OCI-LY1 (cell line): ENCODE results near the gene KATNBL1.
"Not testable (repeated sequence)": the region's sequence is repeated elsewhere in the genome, so short reads cannot be mapped to it uniquely, and the experiment has no call there.

Experiments used
- H2AFZ ChIP-seq: fragments of 200-600 bp; sonication (generic), shearing (Covaris generic); 2 replicates; pipeline ENCODE4 v1.6.0; 2014; ENCODE audit warnings: antibody characterized with exemption, mild to moderate bottlenecking, low read length
- H3F3A ChIP-seq: fragments of 200-600 bp; sonication (generic), shearing (Covaris generic); 2 replicates; pipeline ENCODE4 v1.6.0; 2014; ENCODE audit warnings: mild to moderate bottlenecking, antibody characterized with exemption, low read length, moderate library complexity; ENCODE audit not compliant: insufficient read depth
- H3K27ac ChIP-seq: fragments of 200-600 bp; sonication (generic); 2 replicates; pipeline ENCODE4 v1.5.1; 2014; ENCODE audit warnings: low read length, mixed run types, mild to moderate bottlenecking, low read depth; ENCODE audit not compliant: poor library complexity, severe bottlenecking
- H3K27me3 ChIP-seq: fragments of 200-600 bp; sonication (generic); 2 replicates; pipeline ENCODE4 v1.6.0; 2014; ENCODE audit warnings: antibody characterized with exemption, mild to moderate bottlenecking, low read length, moderate library complexity; ENCODE audit not compliant: insufficient read depth
- H3K36me3 ChIP-seq: fragments of 200-600 bp; sonication (generic); 2 replicates; pipeline ENCODE4 v1.6.1; 2014; ENCODE audit warnings: mild to moderate bottlenecking, antibody characterized with exemption, low read length, moderate library complexity, mixed read lengths; ENCODE audit not compliant: insufficient read depth
- H3K4me1 ChIP-seq: fragments of 200-600 bp; sonication (generic); 2 replicates; pipeline ENCODE4 v1.5.1; 2014; ENCODE audit warnings: mild to moderate bottlenecking, low read length, moderate library complexity; ENCODE audit not compliant: insufficient read depth, severe bottlenecking
- H3K4me2 ChIP-seq: fragments of 200-600 bp; sonication (generic), shearing (Covaris generic); 2 replicates; pipeline ENCODE4 v1.6.1; 2014; ENCODE audit warnings: low read length
- H3K4me3 ChIP-seq: fragments of 200-600 bp; sonication (generic); 2 replicates; pipeline ENCODE4 v1.5.1; 2014; ENCODE audit warnings: low read length, low read depth, mild to moderate bottlenecking, mixed read lengths; ENCODE audit not compliant: poor library complexity, severe bottlenecking
- H3K79me2 ChIP-seq: fragments of 200-600 bp; shearing (Covaris generic); 2 replicates; pipeline ENCODE4 v1.6.1; 2016; ENCODE audit warnings: mixed run types, low read length, mixed read lengths; ENCODE audit not compliant: insufficient read depth
- H3K9ac ChIP-seq: fragments of 200-600 bp; sonication (generic), shearing (Covaris generic); 2 replicates; pipeline ENCODE4 v1.6.1; 2014; ENCODE audit warnings: mild to moderate bottlenecking, low read length, mixed read lengths
- H3K9me2 ChIP-seq: fragments of 200-600 bp; sonication (generic), shearing (Covaris generic); 2 replicates; pipeline ENCODE4 v1.6.1; 2014; ENCODE audit warnings: low read depth, mild to moderate bottlenecking, low read length, mixed read lengths
- H3K9me3 ChIP-seq: fragments of 200-600 bp; shearing (Covaris generic); 2 replicates; pipeline ENCODE4 v1.6.1; 2014; ENCODE audit warnings: low read length, mixed read lengths
- H4K20me1 ChIP-seq: fragments of 200-600 bp; sonication (generic), shearing (Covaris generic); 2 replicates; pipeline ENCODE4 v1.6.0; 2016; ENCODE audit warnings: mild to moderate bottlenecking, low read length; ENCODE audit not compliant: insufficient read depth
- EZH2 ChIP-seq: fragments of 200-600 bp; sonication (generic), shearing (Covaris generic); IDR thresholded peaks from 2 replicates; pipeline ENCODE4 v1.8.0; 2017; ENCODE audit warnings: borderline replicate concordance, mixed run types, mild to moderate bottlenecking, antibody characterized with exemption, low read length, moderate library complexity, mixed read lengths
- TF ChIP-seq, protein P1 (sequence below): fragments of 200-600 bp; sonication (generic), shearing (Covaris generic); IDR thresholded peaks from 2 replicates; pipeline ENCODE4 v1.5.1; 2017; ENCODE audit warnings: mild to moderate bottlenecking, antibody characterized with exemption, low read length, moderate library complexity, mixed read lengths

KATNBL1 gene

DNA sequence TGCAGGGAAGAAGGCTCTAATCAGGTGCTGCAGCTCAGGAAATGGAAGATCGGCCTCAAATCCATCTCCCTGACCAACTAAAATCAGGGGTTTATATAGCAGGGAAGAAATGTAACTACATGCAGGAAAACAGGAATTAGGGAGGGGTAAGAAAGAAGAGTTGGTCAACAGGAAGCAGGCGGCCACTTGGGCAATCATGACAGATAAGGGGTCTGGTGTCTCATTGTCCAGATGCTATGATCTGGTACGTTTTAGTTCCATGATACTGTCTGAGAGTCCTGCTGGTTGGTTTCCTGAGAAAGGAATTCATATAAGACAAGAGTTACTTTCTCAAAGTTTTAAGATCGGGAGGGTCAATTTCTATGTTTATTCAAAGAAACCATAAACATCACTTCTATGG, 24.2 kb downstream of the KATNBL1 start:
- Histone ChIP-seq H3K27ac (no peak overlapping the region), H3K4me2 (no peak overlapping the region), H3K36me3 (no peaks in the 10 kb centered on the region; the same call in 1 of the 2 replicates), H3K79me2 (peaks cover 10% of the 10 kb centered on the region; the same call in 1 of the 2 replicates), H3F3A (no peaks in the 10 kb centered on the region), H3K9me3 (peaks cover 4% of the 10 kb centered on the region; the same call in 1 of the 2 replicates), H3K4me3 (no peak overlapping the region), H3K4me1 (peaks cover 7% of the 10 kb centered on the region), H3K9me2 (no peaks in the 10 kb centered on the region), H2AFZ (no peak overlapping the region), H3K27me3 (no peaks in the 10 kb centered on the region), H3K9ac (no peak overlapping the region), H4K20me1 (no peaks in the 10 kb centered on the region)
- no peak for TF ChIP-seq EZH2
- TF ChIP-seq, protein P1, sequence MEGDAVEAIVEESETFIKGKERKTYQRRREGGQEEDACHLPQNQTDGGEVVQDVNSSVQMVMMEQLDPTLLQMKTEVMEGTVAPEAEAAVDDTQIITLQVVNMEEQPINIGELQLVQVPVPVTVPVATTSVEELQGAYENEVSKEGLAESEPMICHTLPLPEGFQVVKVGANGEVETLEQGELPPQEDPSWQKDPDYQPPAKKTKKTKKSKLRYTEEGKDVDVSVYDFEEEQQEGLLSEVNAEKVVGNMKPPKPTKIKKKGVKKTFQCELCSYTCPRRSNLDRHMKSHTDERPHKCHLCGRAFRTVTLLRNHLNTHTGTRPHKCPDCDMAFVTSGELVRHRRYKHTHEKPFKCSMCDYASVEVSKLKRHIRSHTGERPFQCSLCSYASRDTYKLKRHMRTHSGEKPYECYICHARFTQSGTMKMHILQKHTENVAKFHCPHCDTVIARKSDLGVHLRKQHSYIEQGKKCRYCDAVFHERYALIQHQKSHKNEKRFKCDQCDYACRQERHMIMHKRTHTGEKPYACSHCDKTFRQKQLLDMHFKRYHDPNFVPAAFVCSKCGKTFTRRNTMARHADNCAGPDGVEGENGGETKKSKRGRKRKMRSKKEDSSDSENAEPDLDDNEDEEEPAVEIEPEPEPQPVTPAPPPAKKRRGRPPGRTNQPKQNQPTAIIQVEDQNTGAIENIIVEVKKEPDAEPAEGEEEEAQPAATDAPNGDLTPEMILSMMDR, result no peak

- Histone ChIP-seq H3K4me3 (no peak overlapping the region), H3F3A (no peaks in the 10 kb centered on the region), H3K9me2 (no peaks in the 10 kb centered on the region), H3K9ac (no peak overlapping the region), H3K4me1 (no peaks in the 10 kb centered on the region), H3K79me2 (no peaks in the 10 kb centered on the region), H3K36me3 (no peaks in the 10 kb centered on the region; the same call in 1 of the 2 replicates), H3K4me2 (no peak overlapping the region), H3K9me3 (peaks cover 4% of the 10 kb centered on the region; the same call in 1 of the 2 replicates), H2AFZ (no peak overlapping the region), H3K27ac (no peak overlapping the region), H3K27me3 (no peaks in the 10 kb centered on the region), H4K20me1 (no peaks in the 10 kb centered on the region)
- TF ChIP-seq, protein P1, result no peak
- no peak for TF ChIP-seq EZH2
Observed at GRCh38 chr15:34182942-34183341, 27.0 kb downstream of the KATNBL1 start.

DNA sequence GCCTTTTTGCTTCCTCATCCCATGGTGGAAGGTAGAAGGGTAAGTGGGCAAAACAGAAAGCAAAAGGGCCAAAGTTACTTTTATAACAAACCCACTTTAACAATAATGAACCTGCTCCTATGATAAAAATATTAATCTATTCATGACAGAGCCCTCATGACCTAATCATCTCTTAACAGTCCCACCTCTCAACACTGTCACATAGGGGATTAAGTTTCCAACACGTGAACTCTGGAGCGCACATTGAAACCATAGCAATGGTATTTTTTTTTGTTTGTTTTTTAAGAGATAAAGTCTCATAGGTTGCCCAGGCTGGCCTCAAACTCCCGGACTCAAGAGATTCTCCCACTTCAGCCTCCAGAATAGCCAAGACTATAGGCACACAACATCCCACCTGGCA, 30.7 kb downstream of the KATNBL1 start:
- Histone ChIP-seq H3K4me1 (no peaks in the 10 kb centered on the region), H3K4me2 (no peak overlapping the region), H2AFZ (no peak overlapping the region), H3K27me3 (no peaks in the 10 kb centered on the region), H3K4me3 (no peak overlapping the region), H3K9me3 (peaks cover 5% of the 10 kb centered on the region), H3K9me2 (no peaks in the 10 kb centered on the region), H3K9ac (no peak overlapping the region), H3K27ac (no peak overlapping the region), H3K79me2 (no peaks in the 10 kb centered on the region), H3K36me3 (no peaks in the 10 kb centered on the region; the same call in 1 of the 2 replicates), H3F3A (no peaks in the 10 kb centered on the region), H4K20me1 (no peaks in the 10 kb centered on the region)
- TF ChIP-seq, protein P1, result no peak
- no peak for TF ChIP-seq EZH2

- H3F3A ChIP-seq, H2AFZ ChIP-seq: not testable (repeated sequence)
Observed at GRCh38 chr15:34165987-34166573, 43.8 kb downstream of the KATNBL1 start.

More at GRCh38 chr15:34165987-34166573, 43.8 kb downstream of the KATNBL1 start:
- not testable (repeated sequence) for H4K20me1 ChIP-seq, H3K9me2 ChIP-seq, H3K4me2 ChIP-seq, H3K27me3 ChIP-seq, H3K9ac ChIP-seq, H3K4me1 ChIP-seq, H3K4me3 ChIP-seq, H3K79me2 ChIP-seq, H3K27ac ChIP-seq
- Histone ChIP-seq H3K36me3 (peaks cover 16% of the 10 kb centered on the region), H3K9me3 (peaks cover 12% of the 10 kb centered on the region)
